Spinal cord (tissue), 10 donors: ENCODE measurements around the gene STAM. TPM values are rescaled to one million over a fixed set of nuclear protein-coding genes. Genes with fewer than 3 reads are reported as not detected.

Experiments
- DNase-seq, 6 donors: peaks; one replicate each; pipeline versions ENCODE4 v3.0.0 to v3.0.0-alpha.2; 2013 to 2015; ENCODE audit warnings: low spot score in 6 of 6, low read depth in 4 of 6
- H3K27ac ChIP-seq: one replicate; pipeline ENCODE4 v1.5.1; 2013; ENCODE audit warnings: low read depth, low read length, control low read depth
- H3K27me3 ChIP-seq: one replicate; pipeline ENCODE4 v1.6.1; 2013; ENCODE audit warnings: low read length; ENCODE audit not compliant: control insufficient read depth, insufficient read depth
- H3K36me3 ChIP-seq: one replicate; pipeline ENCODE4 v1.6.1; 2013; ENCODE audit warnings: low read length; ENCODE audit not compliant: control insufficient read depth, insufficient read depth
- H3K4me1 ChIP-seq: one replicate; pipeline ENCODE4 v1.6.1; 2013; ENCODE audit warnings: low read length; ENCODE audit not compliant: control insufficient read depth, insufficient read depth
- H3K4me3 ChIP-seq: one replicate; pipeline ENCODE4 v1.5.1; 2013; ENCODE audit warnings: low read depth, low read length, control low read depth
- H3K9me3 ChIP-seq: one replicate; pipeline ENCODE4 v1.6.1; 2013; ENCODE audit warnings: low read length; ENCODE audit not compliant: control insufficient read depth, insufficient read depth
- WGBS: methylation state at CpG from one replicate; pipeline ENCODE4 v1.1.5; 2013; ENCODE audit warnings: missing lambda C conversion rate; ENCODE audit not compliant: insufficient coverage; 5-methylcytosine and 5-hydroxymethylcytosine counted together
- polyA plus RNA-seq, 2 donors: library from polyadenylated mRNA; unstranded; fragments of 120-200 nt; gene quantifications; one replicate each; pipeline ENCODE4 v1.2.1, GENCODE V29; 2013; ENCODE audit not compliant: insufficient read length in 2 of 2
- total RNA-seq, 2 donors: library from RNA; depleted of rRNA in 1 of 2; stranded (reverse); fragments of 120-200 nt in 1 of 2; fragments of >200 nt in 1 of 2; gene quantifications; one replicate each; pipeline versions ENCODE4 v1.2.3 to v1.2.4, GENCODE V29; 2013 to 2014
- donor health status: healthy.

Gene STAM
- total and polyA plus RNA-seq, 4 donors: 29.9 to 55.3 (median 41.8) TPM

DNA sequence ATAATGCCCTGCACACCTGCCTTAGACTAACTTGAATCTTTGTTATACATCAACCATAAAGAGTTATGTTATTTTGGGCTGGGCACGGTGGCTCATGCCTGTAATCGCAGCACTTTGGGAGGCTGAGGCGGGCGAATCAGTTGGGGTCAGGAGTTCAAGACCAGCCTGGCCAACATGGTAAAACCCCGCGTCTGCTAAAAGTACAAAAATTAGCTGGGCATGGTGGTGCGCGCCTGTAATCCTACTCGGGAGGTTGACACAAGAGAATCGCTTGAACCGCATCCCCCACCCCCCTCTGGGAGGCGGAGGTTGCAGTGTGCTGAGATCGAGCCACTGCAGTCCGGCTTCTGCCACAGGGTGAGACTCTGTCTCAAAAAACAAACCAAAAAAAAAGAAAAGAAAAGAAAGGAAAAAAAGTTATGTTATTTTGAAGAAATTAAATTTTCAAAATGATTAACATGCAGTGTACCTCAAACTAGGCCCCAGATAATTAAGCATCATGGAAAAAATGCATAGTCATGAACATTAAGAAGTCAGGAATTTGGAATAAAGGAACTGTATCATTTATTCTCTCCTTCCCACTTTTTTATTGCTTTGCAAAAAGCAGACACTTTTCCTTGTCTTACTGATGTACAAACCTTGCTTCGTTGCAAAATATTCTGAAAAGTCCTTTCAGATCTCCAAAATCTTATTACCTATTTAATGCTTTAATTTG, 43.3 kb downstream of the STAM start:
- no peak overlapping the region for H3K4me3 ChIP-seq
- no peak overlapping the region for H3K27ac ChIP-seq
- no peak for DNase-seq
- 95% methylated on average over 4 of the region's 15 CpGs for WGBS
- H3K4me1 ChIP-seq: no peaks in the 10 kb centered on the region
- H3K9me3 ChIP-seq: no peaks in the 10 kb centered on the region
- no peaks in the 10 kb centered on the region for H3K27me3 ChIP-seq
- peaks cover 6% of the 10 kb centered on the region for H3K36me3 ChIP-seq

DNA sequence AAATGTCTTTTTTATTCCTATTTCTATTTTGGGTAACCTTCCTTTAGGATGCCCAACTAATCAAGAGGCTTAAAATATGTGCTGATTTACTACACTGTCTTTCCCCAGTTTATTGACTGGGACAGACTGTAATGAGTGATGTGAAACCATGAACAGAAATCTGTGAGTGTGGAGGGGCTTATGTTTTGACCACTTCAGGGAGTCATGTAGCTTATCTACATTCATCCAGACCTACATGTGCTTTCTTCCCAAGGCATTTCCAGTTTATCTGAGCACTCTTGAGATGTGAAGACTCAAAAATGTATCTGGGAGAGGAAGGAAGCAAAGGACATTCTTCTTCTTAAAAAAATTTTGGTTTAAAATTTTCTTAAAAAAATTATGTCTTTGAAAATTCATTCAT, 45.2 kb downstream of the STAM start:
- Histone ChIP-seq H3K27me3 (no peaks in the 10 kb centered on the region), H3K4me1 (no peaks in the 10 kb centered on the region), H3K27ac (no peak overlapping the region), H3K9me3 (no peaks in the 10 kb centered on the region), H3K4me3 (no peak overlapping the region), H3K36me3 (peaks cover 6% of the 10 kb centered on the region)
- DNase-seq: no peak

DNA sequence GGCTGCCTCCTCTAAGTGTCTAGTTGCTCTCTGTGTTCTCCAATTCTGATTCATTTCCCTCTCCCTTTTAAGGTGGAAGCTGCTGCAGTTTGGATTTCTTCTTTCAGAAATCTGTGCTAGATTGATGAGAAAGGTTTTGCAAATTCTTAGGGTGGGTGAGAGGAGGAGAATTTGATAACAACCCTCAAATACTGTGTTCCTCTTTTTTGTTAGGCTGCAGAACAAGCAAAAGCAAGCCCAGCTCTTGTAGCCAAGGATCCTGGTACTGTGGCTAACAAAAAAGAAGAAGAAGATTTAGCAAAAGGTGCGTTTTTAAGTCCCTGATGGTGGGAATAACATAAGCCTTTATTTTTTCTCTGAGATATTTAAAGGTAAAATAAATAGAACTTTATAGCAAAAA, 49.1 kb downstream of the STAM start:
- Histone ChIP-seq H3K27ac (no peak overlapping the region), H3K4me3 (no peak overlapping the region), H3K4me1 (no peaks in the 10 kb centered on the region), H3K36me3 (peaks cover 3% of the 10 kb centered on the region), H3K9me3 (no peaks in the 10 kb centered on the region), H3K27me3 (no peaks in the 10 kb centered on the region)
- WGBS: no CpG with 5 or more reads among the region's 1 CpG
- no peak for DNase-seq

DNA sequence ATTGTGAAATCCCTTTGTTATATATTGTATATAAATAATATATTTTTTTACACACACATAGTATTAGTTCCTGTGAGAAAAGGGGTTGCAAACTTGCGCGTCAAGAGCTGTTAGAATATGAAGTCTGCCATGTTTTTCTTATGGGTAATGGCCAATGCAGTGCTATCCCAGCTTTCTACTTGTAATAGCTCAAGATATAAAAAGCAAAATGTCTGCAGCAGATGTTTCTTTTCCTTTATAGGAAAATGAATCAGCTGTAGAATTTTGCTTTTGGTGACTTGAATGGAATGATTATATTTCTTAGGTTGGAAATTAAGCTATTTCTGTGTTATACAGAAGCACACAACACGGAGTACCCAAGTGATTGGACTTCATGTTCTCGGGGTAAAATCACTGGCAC, 54.7 kb downstream of the STAM start:
- Histone ChIP-seq H3K9me3 (no peaks in the 10 kb centered on the region), H3K36me3 (peaks cover 3% of the 10 kb centered on the region), H3K4me3 (no peak overlapping the region), H3K27ac (no peak overlapping the region), H3K4me1 (no peaks in the 10 kb centered on the region), H3K27me3 (no peaks in the 10 kb centered on the region)
- DNase-seq: no peak
- no CpG with 5 or more reads among the region's 4 CpGs for WGBS

DNA sequence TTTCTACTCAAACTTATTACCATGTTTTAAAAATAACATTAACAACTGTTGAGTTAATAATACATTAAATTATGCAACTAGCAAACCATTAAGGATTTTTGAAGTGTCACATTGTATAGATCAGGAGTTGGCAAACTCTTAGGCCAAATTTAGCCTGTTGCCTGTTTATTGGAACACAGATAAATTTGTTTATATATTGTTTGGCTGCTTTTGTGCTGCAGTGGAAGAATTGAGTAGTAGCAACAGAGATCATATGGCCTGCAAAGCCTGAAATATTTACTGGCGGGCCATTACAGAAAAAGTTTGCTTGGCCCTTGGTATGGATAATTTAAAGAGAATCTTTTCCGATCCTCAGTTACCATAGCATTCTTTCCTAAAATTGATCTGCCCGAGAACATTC, 57.4 kb downstream of the STAM start:
- no peak for DNase-seq
- no peak overlapping the region for H3K27ac ChIP-seq
- H3K4me3 ChIP-seq: no peak overlapping the region
- H3K4me1 ChIP-seq: no peaks in the 10 kb centered on the region
- peaks cover 8% of the 10 kb centered on the region for H3K36me3 ChIP-seq
- H3K27me3 ChIP-seq: no peaks in the 10 kb centered on the region
- no peaks in the 10 kb centered on the region for H3K9me3 ChIP-seq
- no CpG with 5 or more reads among the region's 3 CpGs for WGBS

DNA sequence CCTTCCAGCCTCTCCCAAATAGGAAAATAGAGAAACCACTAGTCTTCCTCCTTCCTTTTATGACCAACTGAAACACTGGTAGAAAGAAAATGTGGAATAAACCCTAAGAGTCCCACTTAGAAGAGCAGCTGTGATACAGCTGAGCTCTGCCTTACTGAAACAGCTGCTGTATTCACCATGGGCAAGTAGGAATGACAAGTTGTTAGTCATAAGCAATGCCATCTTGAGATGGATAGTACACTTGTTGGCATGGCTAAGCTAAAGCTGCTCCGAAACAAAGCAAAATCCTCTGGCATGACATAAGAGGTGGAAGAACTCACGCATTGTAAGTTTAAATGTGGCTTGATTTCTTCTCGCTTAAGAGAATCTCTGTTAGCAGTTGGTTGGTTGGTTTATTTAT, 59.8 kb downstream of the STAM start:
- H3K27me3 ChIP-seq: no peaks in the 10 kb centered on the region
- H3K4me1 ChIP-seq: no peaks in the 10 kb centered on the region
- H3K27ac ChIP-seq: no peak overlapping the region
- H3K9me3 ChIP-seq: no peaks in the 10 kb centered on the region
- H3K4me3 ChIP-seq: no peak overlapping the region
- peak in 2 of 6 donors; percentile 16 to 37 for DNase-seq
- H3K36me3 ChIP-seq: peaks cover 18% of the 10 kb centered on the region
- 92% methylated on average over 2 of the region's 3 CpGs for WGBS

DNA sequence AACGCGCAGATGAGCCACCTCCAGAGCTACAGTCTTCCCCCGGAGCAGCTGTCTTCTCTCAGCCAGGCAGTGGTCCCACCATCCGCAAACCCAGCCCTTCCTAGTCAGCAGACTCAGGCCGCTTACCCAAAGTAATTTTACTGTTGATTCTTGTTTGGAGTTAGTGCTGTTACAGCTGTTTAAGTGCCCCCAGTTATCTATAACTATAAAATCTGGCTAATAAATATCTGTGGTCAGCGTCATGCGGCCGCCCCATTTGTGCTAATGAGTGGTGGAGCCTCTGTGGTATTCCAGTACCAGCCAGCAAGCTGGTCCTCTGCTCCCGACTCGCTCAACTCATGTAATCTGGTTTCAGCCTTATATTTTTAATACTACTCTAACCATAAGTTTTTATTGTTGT, 64.9 kb downstream of the STAM start:
- no peak for DNase-seq
- Histone ChIP-seq H3K4me3 (no peak overlapping the region), H3K4me1 (no peaks in the 10 kb centered on the region), H3K27ac (no peak overlapping the region), H3K9me3 (no peaks in the 10 kb centered on the region), H3K36me3 (peaks cover 24% of the 10 kb centered on the region), H3K27me3 (no peaks in the 10 kb centered on the region)
- WGBS: 94% methylated on average over 3 of the region's 10 CpGs

DNA sequence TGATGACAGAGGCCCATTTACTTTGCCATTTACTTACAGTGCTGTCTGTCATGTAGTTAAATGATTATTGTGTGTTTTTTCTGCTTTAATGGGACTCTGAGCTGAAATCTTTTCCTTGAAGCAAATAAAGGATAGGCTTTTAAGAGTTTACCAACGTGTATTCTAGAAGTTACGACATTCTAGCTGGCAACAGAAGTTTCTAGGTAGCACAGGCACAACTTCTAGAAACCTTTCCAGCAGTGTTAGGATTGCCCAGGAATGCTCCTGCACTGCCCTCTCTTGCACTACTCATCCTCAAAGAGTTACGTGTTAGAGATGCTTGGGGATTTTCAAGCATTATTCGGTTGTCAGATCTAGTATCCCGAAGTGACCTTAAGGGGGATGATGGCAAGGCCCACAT, 65.5 kb downstream of the STAM start:
- DNase-seq: no peak
- H3K36me3 ChIP-seq: peaks cover 27% of the 10 kb centered on the region
- 90% methylated on average over 4 of the region's 5 CpGs for WGBS

DNA sequence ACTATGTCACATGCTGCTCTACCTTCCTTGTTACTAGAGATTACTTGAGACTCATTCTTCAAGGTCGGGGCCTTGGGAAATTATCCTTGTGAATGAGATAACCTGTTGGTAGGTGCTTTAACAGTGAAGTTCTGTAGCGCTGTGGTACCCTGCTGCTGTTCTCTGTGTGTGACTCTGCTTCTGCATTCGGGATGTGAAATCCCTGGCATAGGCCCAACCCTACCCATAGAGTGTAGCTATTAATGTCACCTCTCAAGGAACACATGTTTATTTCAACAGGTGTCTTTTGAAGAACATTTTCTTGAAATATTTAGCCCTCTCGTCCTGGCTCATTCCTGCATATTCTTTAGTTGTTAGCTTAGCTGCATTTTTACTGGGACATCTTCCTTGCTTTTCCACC, 66.2 kb downstream of the STAM start:
- no CpG with 5 or more reads among the region's 4 CpGs for WGBS
- no peak overlapping the region for H3K4me3 ChIP-seq
- H3K27ac ChIP-seq: no peak overlapping the region
- peaks cover 29% of the 10 kb centered on the region for H3K36me3 ChIP-seq
- H3K27me3 ChIP-seq: no peaks in the 10 kb centered on the region
- no peaks in the 10 kb centered on the region for H3K9me3 ChIP-seq
- no peak for DNase-seq
- H3K4me1 ChIP-seq: no peaks in the 10 kb centered on the region

More for the DNA sequence above, 65.5 kb downstream of the STAM start:
- Histone ChIP-seq H3K27ac (no peak overlapping the region), H3K4me1 (no peaks in the 10 kb centered on the region), H3K27me3 (no peaks in the 10 kb centered on the region), H3K4me3 (no peak overlapping the region), H3K9me3 (no peaks in the 10 kb centered on the region)

DNA sequence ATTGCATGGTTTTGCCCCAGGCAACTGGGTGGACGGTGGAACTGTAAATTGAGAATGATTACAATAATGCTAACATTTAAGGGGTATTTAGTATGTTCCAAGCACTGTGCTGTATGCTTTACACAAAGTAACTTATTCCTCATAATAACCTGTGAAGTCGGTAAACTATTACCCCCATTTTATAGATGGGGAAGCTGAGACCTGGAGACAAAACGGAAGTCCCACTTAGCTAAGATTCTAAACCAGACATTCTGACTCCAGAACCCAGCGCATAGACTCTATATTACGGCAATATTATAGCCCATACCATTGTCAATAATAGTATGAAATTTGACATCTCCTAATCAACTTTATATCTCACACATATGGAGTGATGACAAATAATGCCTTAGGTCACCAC, 68.1 kb downstream of the STAM start:
- no peak overlapping the region for H3K4me3 ChIP-seq
- H3K4me1 ChIP-seq: no peaks in the 10 kb centered on the region

More for the DNA sequence above, 68.1 kb downstream of the STAM start:
- DNase-seq: no peak
- WGBS: 100% methylated on average over 2 of the region's 5 CpGs
- Histone ChIP-seq H3K27me3 (no peaks in the 10 kb centered on the region), H3K36me3 (peaks cover 17% of the 10 kb centered on the region), H3K9me3 (no peaks in the 10 kb centered on the region), H3K27ac (no peak overlapping the region)
